HL-60/S4 treated with retinoic acid at 250 ng/mL for 4 days and 3 days (cell line): ENCODE data around the gene GPR137.

Experiments
- in situ Hi-C: fragments of 300-500 bp; cut with MboI; formaldehyde crosslinking; loops from 2 replicates; pipeline ENCODE4 v1.7.0; 2022; ENCODE audit warnings: low sequenced_read_pairs

The GPR137 gene

DNA sequence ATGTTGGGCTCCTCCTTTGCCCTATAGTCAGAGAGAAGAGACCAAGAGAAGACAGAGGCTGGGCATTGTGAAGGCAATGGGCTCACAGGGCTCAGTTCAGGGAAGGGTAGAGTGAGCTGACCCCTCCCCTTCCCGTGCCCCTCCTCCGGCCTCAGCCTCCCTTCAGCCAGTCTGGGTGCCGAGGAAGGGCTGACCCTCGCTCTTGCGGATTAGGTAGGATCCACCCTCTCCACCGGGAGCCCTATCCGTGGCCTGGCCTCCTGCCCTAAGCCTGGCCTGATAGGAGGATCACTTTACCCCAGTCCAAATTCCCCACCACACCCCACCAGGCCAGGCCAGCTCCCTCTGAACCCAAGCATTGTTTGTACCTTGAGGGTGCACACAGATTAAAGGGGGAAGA is 37.1 kb upstream of the GPR137 start:
- in situ Hi-C loops, result no loop called here

- in situ Hi-C loops, result no loop called here
These were observed 36.6 kb upstream of the GPR137 start for GRCh38 chr11:64249038-64249437.

DNA sequence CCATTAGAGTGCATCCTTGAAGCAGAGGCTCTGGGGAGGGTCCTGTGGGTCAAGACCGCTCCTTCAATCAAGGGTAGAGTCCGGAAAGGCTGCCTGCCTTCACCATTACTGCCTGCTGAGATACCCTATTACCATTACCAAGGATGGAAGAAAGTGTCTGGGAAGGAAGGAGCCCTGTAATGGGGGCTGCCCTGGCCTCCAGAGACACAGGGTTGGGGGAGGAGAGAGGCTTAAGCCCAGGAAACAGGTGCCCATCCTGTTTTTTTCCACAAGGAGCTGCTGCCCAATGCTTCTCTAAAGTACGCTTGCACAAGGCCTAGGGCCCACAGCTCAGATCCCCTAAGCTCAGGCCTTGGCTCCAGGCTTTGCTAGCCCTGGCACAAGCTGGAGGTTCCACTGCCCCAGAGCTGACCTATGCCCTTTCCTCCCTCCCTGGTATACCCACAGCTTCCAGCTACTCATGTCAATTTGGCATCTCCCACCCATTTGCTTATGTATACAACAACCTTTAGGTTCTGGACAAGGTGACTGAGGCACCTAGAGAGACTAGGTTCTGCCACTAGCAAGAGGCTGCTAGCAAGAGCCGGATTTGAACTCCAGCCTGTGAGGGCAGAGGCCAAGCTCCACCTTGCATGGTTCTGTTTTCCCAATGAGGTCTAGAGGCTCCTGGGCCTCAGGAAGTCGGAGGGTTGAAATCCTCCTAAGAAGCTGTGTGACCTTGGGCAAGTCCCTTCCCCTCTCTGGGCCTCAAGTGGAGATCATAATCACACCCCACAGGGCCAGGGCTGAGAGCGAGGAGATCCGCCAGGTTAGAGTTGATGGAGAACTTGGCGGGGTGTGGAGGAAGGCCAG is 35.9 kb upstream of the GPR137 start:
- in situ Hi-C loops, result no loop called here

DNA sequence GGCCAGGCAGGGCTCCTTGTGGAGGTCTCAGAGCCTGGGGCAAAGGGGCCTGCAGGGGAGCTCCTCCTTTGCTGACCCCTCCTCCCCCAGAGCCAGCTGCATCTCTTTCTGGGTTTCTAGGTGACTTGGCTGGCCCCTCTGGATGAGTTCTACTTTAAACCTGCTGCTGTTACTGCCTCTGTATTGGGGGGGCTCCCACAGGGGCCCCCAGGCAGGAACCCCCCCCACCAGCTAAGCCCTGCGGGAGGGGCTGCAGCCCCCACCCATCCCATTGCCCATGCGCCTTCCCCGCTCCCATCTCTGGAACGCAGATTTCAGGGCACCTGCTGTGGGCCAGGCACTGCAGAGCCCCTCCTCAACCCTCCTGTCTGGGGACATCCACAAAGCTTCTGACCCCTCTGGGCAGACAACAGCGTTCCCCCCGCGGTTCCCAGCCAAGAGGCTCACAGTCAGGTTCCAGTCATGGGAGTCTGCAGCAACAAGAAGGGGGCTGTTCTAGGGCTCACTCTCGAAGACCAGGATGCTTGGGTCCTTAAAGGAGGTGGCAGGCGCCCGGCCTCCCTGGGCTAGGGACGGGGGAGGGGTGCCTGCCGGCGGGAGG is 35.1 kb upstream of the GPR137 start:
- in situ Hi-C loops, result no loop called here

- in situ Hi-C loops, result no loop called here
These were observed 34.5 kb upstream of the GPR137 start, which contains the start of gene PLCB3 for GRCh38 chr11:64251016-64251752. PLCB3 (plus strand) TSS chr11:64251530; CDS start chr11:64251650, 120 bp downstream.

DNA sequence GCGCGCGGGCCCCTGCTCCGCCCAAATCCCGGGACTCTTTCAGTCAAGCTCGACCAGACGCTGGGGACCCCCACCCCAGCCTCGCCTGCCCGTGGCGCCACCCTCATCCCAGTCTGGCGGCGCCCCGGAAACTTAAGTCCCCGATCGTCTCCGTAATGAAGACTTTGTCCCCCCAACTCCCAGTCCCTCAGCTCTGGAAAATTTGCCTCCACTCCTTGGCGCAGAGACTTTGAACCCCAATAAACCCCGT is 34.0 kb upstream of the GPR137 start:
- in situ Hi-C loops, result no loop called here

DNA sequence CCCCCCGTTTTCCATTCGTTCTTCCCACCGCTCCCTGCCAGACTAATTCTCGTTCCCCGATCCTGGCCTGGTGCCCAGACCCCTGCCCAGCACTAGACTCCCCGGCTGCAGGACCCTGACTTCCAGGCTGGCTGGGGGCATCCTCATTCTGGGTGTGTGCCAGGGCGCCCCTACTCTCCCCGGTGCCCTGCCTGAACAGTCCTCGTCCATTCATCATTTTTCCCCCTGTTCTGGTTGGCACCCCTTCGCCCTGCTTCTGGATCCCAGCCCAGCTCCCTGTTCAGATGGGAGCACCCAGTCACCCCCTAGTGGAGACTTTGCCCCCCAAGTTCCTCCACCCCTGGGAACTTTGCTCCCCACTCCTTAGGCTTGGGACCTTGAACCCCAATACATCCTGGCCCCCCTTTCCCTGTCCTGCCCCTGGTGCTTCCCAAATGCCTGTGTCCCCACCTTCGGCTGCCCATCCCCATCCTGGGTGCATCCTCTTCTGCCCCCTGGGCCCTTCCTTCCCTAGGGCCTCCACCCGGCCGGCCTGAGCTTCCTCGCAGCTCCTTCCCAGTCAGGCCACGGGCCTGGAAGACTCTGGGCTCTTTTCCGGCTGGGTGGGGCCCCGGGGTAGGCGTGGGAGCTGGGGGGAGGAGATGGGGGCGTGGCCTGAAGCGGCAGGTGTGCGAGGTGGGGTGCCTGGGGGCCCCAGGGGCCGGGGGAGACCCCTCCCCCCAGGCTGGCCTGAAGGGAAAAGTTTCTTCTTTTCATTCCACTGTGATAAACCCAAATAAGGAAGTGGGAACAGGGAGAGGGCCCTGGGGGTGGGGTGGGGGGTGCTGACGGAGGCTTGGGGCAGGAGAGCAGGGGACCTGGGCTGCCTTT is 33.4 kb upstream of the GPR137 start:
- in situ Hi-C loops, result no loop called here

- in situ Hi-C loops, result no loop called here
These were observed 32.6 kb upstream of the GPR137 start for GRCh38 chr11:64253043-64253442.

DNA sequence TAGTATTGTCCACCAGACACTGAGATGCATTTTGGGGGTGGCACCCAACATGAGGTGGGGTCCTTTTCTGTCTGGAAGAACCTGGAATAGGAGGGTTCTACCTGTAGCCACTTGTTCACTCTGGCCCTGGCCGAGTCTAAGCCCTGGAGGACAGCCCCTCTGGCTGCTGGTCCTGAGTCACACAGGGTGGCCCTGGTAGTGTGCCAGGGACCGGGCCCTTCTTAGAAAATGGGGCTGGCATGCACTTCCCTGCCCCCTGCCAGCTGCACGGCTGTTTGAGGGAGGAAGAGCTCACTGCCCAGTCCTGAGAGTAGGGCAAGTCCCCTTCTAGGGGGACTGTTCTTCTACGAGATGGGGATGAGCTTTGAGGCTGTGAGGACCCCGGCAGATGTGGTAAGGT is 32.2 kb upstream of the GPR137 start:
- in situ Hi-C loops, result no loop called here

- in situ Hi-C loops, result no loop called here
These were observed 31.3 kb upstream of the GPR137 start for GRCh38 chr11:64254326-64254725.

- in situ Hi-C loops, result no loop called here
These were observed 30.2 kb upstream of the GPR137 start for GRCh38 chr11:64255135-64256128.

GRCh38 chr11:64256300-64256699 is 29.3 kb upstream of the GPR137 start:
- in situ Hi-C loops, result no loop called here

- in situ Hi-C loops, result no loop called here
These were observed 27.3 kb upstream of the GPR137 start for GRCh38 chr11:64258356-64258755.

GRCh38 chr11:64258946-64259532 is 26.6 kb upstream of the GPR137 start:
- in situ Hi-C loops, result no loop called here

DNA sequence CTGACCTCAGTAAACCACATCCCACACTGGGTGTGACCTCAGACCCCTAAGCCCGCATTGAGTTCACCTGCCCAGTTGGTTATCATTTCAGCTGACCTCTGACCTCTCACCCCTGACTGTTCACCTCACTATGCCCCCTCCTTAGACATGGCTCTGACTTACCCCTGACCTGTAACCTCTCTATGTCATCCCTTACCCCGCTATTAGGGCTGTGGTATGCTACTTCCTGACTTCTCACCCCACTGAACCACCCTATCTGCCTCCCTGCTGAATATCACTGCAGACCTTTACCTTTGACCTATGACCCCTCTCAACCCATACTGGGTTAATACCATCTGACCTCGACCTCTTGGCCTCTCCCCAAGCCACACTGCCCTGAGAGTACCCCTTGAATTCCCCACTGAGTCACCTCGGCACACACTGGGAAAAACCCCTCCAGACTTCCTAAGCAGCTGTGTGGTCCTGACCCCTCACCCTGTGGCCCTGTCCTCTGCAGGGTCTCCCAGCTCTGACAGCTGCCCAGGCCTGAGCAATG is 26.0 kb upstream of the GPR137 start:
- in situ Hi-C loops, result no loop called here

GRCh38 chr11:64260147-64260708 is 25.4 kb upstream of the GPR137 start:
- in situ Hi-C loops, result no loop called here

DNA sequence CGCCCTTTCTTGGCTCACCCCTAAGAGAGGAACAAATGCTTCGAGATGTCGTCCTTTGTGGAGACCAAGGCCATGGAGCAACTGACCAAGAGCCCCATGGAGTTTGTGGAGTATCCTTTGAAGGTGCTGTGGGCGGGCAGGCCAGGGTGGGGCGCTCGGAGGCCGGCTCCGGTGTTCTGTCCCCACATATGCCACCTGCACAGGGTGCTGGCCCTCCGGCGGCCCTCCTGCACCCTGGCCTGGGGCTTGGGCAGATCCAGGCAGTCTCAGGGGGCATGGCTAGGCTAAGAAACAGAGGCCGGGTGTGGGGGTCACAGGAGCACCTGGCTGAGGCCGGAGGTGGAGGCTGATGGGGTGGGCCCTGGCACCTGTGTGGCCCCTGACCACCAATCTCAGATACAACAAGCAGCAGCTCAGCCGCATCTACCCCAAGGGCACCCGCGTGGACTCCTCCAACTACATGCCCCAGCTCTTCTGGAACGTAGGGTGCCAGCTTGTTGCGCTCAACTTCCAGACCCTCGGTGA is 24.0 kb upstream of the GPR137 start:
- in situ Hi-C loops, result no loop called here

DNA sequence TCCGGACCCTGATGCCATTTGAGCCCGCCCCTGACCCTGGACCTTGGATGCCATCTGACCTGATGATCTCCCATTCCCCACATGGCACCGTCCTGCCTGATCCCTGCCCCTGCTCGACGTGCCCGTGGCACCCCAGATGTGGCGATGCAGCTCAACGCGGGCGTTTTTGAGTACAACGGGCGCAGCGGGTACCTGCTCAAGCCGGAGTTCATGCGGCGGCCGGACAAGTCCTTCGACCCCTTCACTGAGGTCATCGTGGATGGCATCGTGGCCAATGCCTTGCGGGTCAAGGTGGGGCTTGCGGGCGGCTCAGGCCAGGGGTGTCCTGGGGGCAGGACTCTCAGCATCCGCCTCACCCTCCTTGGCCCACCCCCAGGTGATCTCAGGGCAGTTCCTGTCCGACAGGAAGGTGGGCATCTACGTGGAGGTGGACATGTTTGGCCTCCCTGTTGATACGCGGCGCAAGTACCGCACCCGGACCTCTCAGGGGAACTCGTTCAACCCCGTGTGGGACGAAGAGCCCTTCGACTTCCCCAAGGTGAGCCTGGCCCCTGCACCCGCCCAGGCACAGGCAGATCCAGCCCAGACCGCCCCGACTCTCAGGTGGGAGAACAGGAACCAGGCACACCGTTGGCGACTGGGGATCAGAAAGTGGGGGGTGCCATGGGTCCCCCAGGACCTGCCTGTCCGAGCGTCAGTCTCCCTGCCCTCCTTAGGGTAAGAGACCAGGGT is 23.2 kb upstream of the GPR137 start:
- in situ Hi-C loops, result no loop called here
